Muscle of leg (tissue), 11 donors: ENCODE data around the gene ASTN2. TPM values are rescaled to one million over a fixed set of nuclear protein-coding genes. Genes with fewer than 3 reads are reported as not detected.
"Not testable (repeated sequence)": the region's sequence is repeated elsewhere in the genome, so short reads cannot be mapped to it uniquely, and the experiment has no call there.

Experiments
- DNase-seq: peaks from one replicate; pipeline ENCODE4 v3.0.0; 2013
- H3K27ac ChIP-seq: one replicate; pipeline ENCODE4 v1.5.1; 2013; ENCODE audit warnings: mild to moderate bottlenecking, low read length, control low read depth
- H3K27me3 ChIP-seq: one replicate; pipeline ENCODE4 v1.6.1; 2013; ENCODE audit warnings: low read length; ENCODE audit not compliant: control insufficient read depth, insufficient read depth
- H3K36me3 ChIP-seq: one replicate; pipeline ENCODE4 v1.6.1; 2013; ENCODE audit warnings: low read length; ENCODE audit not compliant: control insufficient read depth, insufficient read depth
- H3K4me1 ChIP-seq: one replicate; pipeline ENCODE4 v1.6.1; 2013; ENCODE audit warnings: low read length; ENCODE audit not compliant: control insufficient read depth, insufficient read depth
- H3K4me3 ChIP-seq: one replicate; pipeline ENCODE4 v1.5.1; 2013; ENCODE audit warnings: low read length, control low read depth
- H3K9me3 ChIP-seq: replicated peaks from 2 replicates; pipeline ENCODE4 v1.6.1; 2013; ENCODE audit warnings: low read depth, low read length; ENCODE audit not compliant: control insufficient read depth
- WGBS: methylation state at CpG from one replicate; pipeline ENCODE4 v1.1.5; 2013; ENCODE audit warnings: missing lambda C conversion rate; ENCODE audit not compliant: insufficient coverage; 5-methylcytosine and 5-hydroxymethylcytosine counted together
- polyA plus RNA-seq, 8 donors: library from polyadenylated mRNA; unstranded; fragments of 120-200 nt; gene quantifications; one replicate each; pipeline versions ENCODE4 v1.2.1 to v1.2.3, GENCODE V29; 2013; ENCODE audit warnings: inconsistent platforms in 1 of 8, low replicate concordance in 1 of 8; ENCODE audit not compliant: insufficient read length in 8 of 8, insufficient read depth in 1 of 8
- total RNA-seq: library from RNA; stranded (reverse); fragments of 120-200 nt; gene quantifications from one replicate; pipeline ENCODE4 v1.2.4, GENCODE V29; 2013

ASTN2 gene
- total and polyA plus RNA-seq, 9 donors: 2.7 to 10.9 (median 4.4) TPM

- WGBS: 100% methylated on average over 2 of the region's 4 CpGs
- not testable (repeated sequence) for H3K27ac ChIP-seq, H3K27me3 ChIP-seq, H3K36me3 ChIP-seq, H3K4me1 ChIP-seq, H3K9me3 ChIP-seq, H3K4me3 ChIP-seq, DNase-seq
These were observed 960.3 kb downstream of the ASTN2 start for GRCh38 chr9:116454539-116454938.

DNA sequence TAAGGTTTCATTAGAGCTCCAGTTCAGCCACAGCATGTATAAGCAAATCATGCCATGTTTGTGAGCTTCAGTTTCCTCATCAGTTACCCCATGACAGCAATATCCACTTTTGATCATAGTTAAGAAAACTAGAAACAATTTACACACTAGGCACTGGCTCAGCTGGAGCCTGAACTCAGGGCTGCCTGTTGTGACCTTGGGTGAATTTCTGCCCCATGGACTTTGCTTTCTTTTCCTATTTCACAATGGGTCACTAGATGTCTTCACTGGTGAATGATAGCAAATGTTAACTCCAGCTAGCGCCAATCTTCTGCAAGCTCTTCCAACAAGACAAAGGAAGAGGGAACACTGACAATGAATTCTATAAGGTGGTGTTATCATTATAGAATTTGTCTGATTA, 961.1 kb downstream of the ASTN2 start:
- no peak overlapping the region for H3K4me3 ChIP-seq
- DNase-seq: no peak
- WGBS: no CpG with 5 or more reads among the region's 1 CpG
- H3K27ac ChIP-seq: no peak overlapping the region
- no peaks in the 10 kb centered on the region for H3K4me1 ChIP-seq
- H3K36me3 ChIP-seq: no peaks in the 10 kb centered on the region
- peaks cover 9% of the 10 kb centered on the region for H3K9me3 ChIP-seq
- H3K27me3 ChIP-seq: no peaks in the 10 kb centered on the region

DNA sequence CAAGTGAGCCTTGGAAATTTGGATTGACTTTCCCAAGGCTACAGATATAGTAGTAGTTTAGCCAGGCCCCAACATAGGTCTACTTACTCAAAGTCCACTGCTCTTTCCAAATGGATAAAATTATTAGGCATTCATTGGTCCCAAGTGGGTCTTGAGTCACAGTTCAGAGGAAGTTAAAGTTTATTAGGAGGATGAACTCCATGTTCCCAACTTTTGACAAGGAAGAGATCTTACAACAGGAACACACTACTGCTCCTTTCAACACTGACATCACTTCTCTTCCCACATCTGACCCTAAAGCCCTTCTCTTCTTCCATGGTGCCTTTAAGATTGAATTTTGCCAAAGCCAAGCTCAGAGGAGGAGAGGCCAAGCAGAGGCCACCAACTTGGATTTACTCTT, 962.2 kb downstream of the ASTN2 start:
- H3K27ac ChIP-seq: no peak overlapping the region
- peaks cover 6% of the 10 kb centered on the region for H3K4me1 ChIP-seq
- H3K36me3 ChIP-seq: no peaks in the 10 kb centered on the region
- H3K4me3 ChIP-seq: no peak overlapping the region
- H3K27me3 ChIP-seq: no peaks in the 10 kb centered on the region
- DNase-seq: peak; percentile 34
- H3K9me3 ChIP-seq: peaks cover 9% of the 10 kb centered on the region

GRCh38 chr9:116452227-116452626, 962.6 kb downstream of the ASTN2 start:
- Histone ChIP-seq H3K36me3 (no peaks in the 10 kb centered on the region), H3K4me3 (no peak overlapping the region), H3K27ac (no peak overlapping the region), H3K27me3 (no peaks in the 10 kb centered on the region), H3K4me1 (peaks cover 6% of the 10 kb centered on the region), H3K9me3 (peaks cover 9% of the 10 kb centered on the region)
- WGBS: no CpG with 5 or more reads among the region's 1 CpG
- no peak for DNase-seq

GRCh38 chr9:116451500-116452115, 963.2 kb downstream of the ASTN2 start:
- Histone ChIP-seq H3K27ac (no peak overlapping the region), H3K36me3 (no peaks in the 10 kb centered on the region), H3K9me3 (peaks cover 3% of the 10 kb centered on the region), H3K27me3 (no peaks in the 10 kb centered on the region), H3K4me1 (peaks cover 6% of the 10 kb centered on the region), H3K4me3 (no peak overlapping the region)
- DNase-seq: no peak
- no CpG with 5 or more reads among the region's 2 CpGs for WGBS

- 62% methylated on average over 2 of the region's 3 CpGs for WGBS
- Histone ChIP-seq H3K4me1 (peaks cover 6% of the 10 kb centered on the region), H3K36me3 (no peaks in the 10 kb centered on the region), H3K27me3 (no peaks in the 10 kb centered on the region), H3K27ac (no peak overlapping the region), H3K9me3 (no peaks in the 10 kb centered on the region), H3K4me3 (no peak overlapping the region)
- peak; percentile 27 for DNase-seq
These were observed 964.3 kb downstream of the ASTN2 start for GRCh38 chr9:116450378-116451139.

- Histone ChIP-seq H3K36me3 (no peaks in the 10 kb centered on the region), H3K4me3 (no peak overlapping the region), H3K4me1 (peaks cover 6% of the 10 kb centered on the region), H3K27me3 (no peaks in the 10 kb centered on the region), H3K9me3 (no peaks in the 10 kb centered on the region), H3K27ac (no peak overlapping the region)
- no CpG with 5 or more reads among the region's 3 CpGs for WGBS
- no peak for DNase-seq
These were observed 964.9 kb downstream of the ASTN2 start for GRCh38 chr9:116449949-116450348.

GRCh38 chr9:116448431-116448830, 966.4 kb downstream of the ASTN2 start:
- Histone ChIP-seq H3K9me3 (no peaks in the 10 kb centered on the region), H3K27ac (no peak overlapping the region), H3K36me3 (no peaks in the 10 kb centered on the region), H3K4me1 (peaks cover 6% of the 10 kb centered on the region), H3K4me3 (no peak overlapping the region), H3K27me3 (no peaks in the 10 kb centered on the region)
- no peak for DNase-seq
- 75% methylated on average over 1 of the region's 3 CpGs for WGBS

- H3K9me3 ChIP-seq: no peaks in the 10 kb centered on the region
- no peak overlapping the region for H3K27ac ChIP-seq
- DNase-seq: peak; percentile 44
- H3K36me3 ChIP-seq: no peaks in the 10 kb centered on the region
- H3K4me3 ChIP-seq: no peak overlapping the region
- H3K27me3 ChIP-seq: no peaks in the 10 kb centered on the region
- peaks cover 6% of the 10 kb centered on the region for H3K4me1 ChIP-seq
- 3% methylated on average over 4 of the region's 6 CpGs for WGBS
These were observed 966.9 kb downstream of the ASTN2 start for GRCh38 chr9:116447934-116448333.

DNA sequence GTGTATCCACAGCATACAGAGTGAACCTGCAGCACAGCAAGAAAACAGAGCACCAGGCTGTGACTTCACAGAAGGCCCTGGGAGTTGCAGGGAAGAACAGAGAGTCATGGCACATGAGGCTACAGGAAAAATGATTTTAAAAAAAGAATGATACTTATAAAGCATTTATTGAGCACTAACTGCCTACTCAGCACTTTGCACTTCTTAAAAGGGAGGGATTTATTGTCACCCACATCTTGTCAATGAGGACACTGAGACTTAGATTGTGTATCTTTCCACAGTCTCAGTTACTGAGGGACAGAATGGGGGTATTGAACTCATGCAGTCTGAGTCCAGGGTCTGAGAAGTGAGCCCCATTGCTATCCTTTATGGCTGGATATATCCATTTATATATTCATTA, 972.3 kb downstream of the ASTN2 start:
- Histone ChIP-seq H3K9me3 (no peaks in the 10 kb centered on the region), H3K36me3 (no peaks in the 10 kb centered on the region), H3K4me3 (no peak overlapping the region), H3K27me3 (no peaks in the 10 kb centered on the region), H3K4me1 (no peaks in the 10 kb centered on the region), H3K27ac (no peak overlapping the region)
- no peak for DNase-seq
